AG04449 (cell line): ENCODE data around the gene CASP7.

Source experiments
- CTCF ChIA-PET: fragments of 350-600 bp; formaldehyde crosslinking; extraction: SDS; loops from one replicate; lab custom pipeline; 2021; ENCODE audit warnings: antibody characterized with exemption; lab: Yijun Ruan, JAX
- POLR2A ChIA-PET: fragments of 400-600, 350-600 bp; formaldehyde crosslinking; extraction: SDS; loops from one replicate; lab custom pipeline; 2020; ENCODE audit warnings: antibody characterized with exemption, inconsistent platforms; lab: Yijun Ruan, JAX
- DNase-seq: peaks from one replicate; pipeline ENCODE4 v3.0.0-alpha.2; 2010; ENCODE audit warnings: low read depth, low spot score
- H3K4me3 ChIP-seq: 2 replicates; pipeline ENCODE4 v1.5.1; 2011; ENCODE audit warnings: low read depth, mild to moderate bottlenecking, control low read depth, low read length
- TF ChIP-seq, protein P1 (sequence below): IDR thresholded peaks from one replicate; pipeline ENCODE4 v1.5.1; 2011; ENCODE audit warnings: mild to moderate bottlenecking, moderate library complexity, low read length, control low read depth, inconsistent platforms; ENCODE audit not compliant: insufficient read depth; ENCODE audit errors: missing control alignments

Gene CASP7

DNA sequence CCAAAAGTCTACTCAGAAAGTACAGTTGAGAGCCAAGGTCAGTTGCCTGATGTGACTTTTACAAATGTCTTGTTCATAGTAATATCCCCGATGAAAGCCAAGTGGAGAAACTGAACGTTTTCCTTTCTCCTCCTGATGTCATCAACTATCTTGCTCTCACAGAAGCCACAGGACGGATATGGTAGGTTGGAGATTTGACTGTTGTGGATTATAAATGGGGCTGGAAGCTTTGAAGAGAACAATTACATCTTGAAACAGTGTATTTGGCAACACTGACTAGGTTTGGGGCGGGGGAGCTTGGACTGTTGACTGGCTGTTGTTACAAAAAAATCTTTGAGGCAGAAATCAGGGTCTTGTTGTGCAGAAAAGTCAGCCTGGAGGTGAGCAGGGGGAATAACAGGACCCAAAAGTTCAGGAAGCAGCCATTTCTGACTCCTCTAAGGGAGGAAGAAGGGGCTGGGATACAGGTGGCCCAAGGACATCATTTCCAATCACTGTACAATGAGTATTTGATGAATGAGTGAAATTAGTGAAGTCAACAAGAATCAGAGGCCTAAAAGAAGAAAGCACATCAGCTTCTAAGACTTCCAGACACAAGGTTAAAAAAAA is 96.1 kb downstream of the CASP7 start:
- DNase-seq = no peak
- ChIA-PET CTCF (no interaction called here), POLR2A (no interaction called here)
- TF ChIP-seq, protein P1, sequence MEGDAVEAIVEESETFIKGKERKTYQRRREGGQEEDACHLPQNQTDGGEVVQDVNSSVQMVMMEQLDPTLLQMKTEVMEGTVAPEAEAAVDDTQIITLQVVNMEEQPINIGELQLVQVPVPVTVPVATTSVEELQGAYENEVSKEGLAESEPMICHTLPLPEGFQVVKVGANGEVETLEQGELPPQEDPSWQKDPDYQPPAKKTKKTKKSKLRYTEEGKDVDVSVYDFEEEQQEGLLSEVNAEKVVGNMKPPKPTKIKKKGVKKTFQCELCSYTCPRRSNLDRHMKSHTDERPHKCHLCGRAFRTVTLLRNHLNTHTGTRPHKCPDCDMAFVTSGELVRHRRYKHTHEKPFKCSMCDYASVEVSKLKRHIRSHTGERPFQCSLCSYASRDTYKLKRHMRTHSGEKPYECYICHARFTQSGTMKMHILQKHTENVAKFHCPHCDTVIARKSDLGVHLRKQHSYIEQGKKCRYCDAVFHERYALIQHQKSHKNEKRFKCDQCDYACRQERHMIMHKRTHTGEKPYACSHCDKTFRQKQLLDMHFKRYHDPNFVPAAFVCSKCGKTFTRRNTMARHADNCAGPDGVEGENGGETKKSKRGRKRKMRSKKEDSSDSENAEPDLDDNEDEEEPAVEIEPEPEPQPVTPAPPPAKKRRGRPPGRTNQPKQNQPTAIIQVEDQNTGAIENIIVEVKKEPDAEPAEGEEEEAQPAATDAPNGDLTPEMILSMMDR = no peak
- H3K4me3 ChIP-seq = no peak overlapping the region

GRCh38 chr10:113776553-113776952 is 96.8 kb downstream of the CASP7 start:
- H3K4me3 ChIP-seq = no peak overlapping the region
- CTCF ChIA-PET = no interaction called here
- POLR2A ChIA-PET = no interaction called here
- TF ChIP-seq, protein P1 = no peak
- DNase-seq = no peak
